Calu3 (cell line): ENCODE measurements around the gene PPP1R3F. TPM values are rescaled to one million over a fixed set of nuclear protein-coding genes. Genes with fewer than 3 reads are reported as not detected.

ENCODE experiments used
- BruUV-seq: library from RNA; stranded (reverse); fragments of 400-500 nt; replicated peaks from 2 replicates; lab custom pipeline; 2021; lab: Mats Ljungman, UMichigan
- CTCF ChIA-PET: fragments of 300-600 bp; sonication (Branson Sonifier 250); formaldehyde crosslinking; loops from one replicate; lab custom pipeline; 2022; ENCODE audit warnings: antibody characterized with exemption; lab: Charles Lee
- DNase-seq: peaks from one replicate; pipeline ENCODE4 v3.0.0; 2022
- H3K27ac Mint-ChIP-seq: one replicate; pipeline ENCODE4 v1.8.0; 2022; ENCODE audit warnings: mixed read lengths; ENCODE audit not compliant: unreplicated experiment
- H3K27me3 Mint-ChIP-seq: one replicate; pipeline ENCODE4 v1.8.0; 2022; ENCODE audit warnings: mixed read lengths; ENCODE audit not compliant: unreplicated experiment
- H3K36me3 Mint-ChIP-seq: one replicate; pipeline ENCODE4 v1.8.0; 2022; ENCODE audit warnings: mild to moderate bottlenecking, moderate library complexity, mixed read lengths; ENCODE audit not compliant: insufficient read depth, unreplicated experiment
- H3K4me1 Mint-ChIP-seq: one replicate; pipeline ENCODE4 v1.8.0; 2022; ENCODE audit warnings: mild to moderate bottlenecking, low read depth, mixed read lengths; ENCODE audit not compliant: unreplicated experiment
- H3K4me3 Mint-ChIP-seq: one replicate; pipeline ENCODE4 v1.8.0; 2022; ENCODE audit warnings: mild to moderate bottlenecking, low read depth, moderate library complexity, mixed read lengths; ENCODE audit not compliant: unreplicated experiment
- H3K9me3 Mint-ChIP-seq: one replicate; pipeline ENCODE4 v1.8.0; 2022; ENCODE audit warnings: low read depth, mixed read lengths; ENCODE audit not compliant: unreplicated experiment
- intact Hi-C: fragments of 100-400 bp; cut with micrococcal nuclease; formaldehyde crosslinking; loops from one replicate; pipeline ENCODE4 v1.10.0; 2022; ENCODE audit not compliant: unreplicated experiment
- total RNA-seq: library from RNA; stranded (reverse); gene quantifications from 2 replicates; pipeline ENCODE4 v1.2.3, GENCODE V29; 2022
- TF ChIP-seq, protein P1 (sequence below): fragments of 200-600 bp; IDR thresholded peaks from one replicate; pipeline ENCODE4 v1.8.0; 2022; ENCODE audit warnings: antibody characterized with exemption; ENCODE audit not compliant: unreplicated experiment

The PPP1R3F gene
- total RNA-seq, 1 experiment from 2014 or later, result 18.8 TPM

DNA sequence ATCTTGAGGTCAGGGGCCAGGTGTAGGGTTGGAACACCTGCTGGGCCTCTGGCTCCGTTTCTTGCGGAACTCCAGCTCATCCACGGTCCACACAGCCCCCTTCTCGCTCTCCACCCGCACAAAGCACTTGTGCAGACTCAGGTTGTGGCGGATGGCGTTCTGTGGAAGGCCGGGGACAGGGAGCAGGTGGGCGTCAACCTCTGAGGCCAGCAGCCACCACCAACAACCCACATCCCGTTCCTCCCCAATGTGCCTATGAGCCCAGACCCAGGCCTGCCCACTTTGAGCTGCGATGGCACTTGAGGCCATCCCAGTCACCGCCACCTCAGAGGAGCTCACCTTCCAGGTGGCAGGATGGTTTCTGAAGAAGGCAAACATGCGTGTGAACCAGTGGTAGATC is 18.3 kb upstream of the PPP1R3F start:
- H3K36me3 Mint-ChIP-seq, result peaks cover 24% of the 10 kb centered on the region
- H3K27ac Mint-ChIP-seq, result no peak overlapping the region

DNA sequence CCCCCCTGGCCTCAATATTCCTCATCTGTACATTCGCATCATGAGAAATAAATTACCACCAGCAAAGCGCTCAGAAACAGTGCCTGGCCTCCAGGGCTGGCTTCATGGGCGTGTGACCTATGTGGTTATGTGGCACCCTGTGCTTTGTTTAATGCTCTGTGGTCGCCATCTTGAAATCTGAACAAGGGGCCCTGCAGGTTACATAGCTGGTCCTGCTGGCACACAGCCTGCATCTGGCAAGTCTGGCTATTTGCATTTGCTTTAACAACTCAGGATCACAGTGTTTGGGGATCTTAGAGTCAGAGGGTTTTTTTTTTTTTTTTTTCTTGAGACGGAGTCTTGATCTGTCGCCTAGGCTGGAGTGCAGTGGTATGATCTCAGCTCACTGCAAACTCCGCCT is 15.0 kb upstream of the PPP1R3F start:
- TF ChIP-seq, protein P1, sequence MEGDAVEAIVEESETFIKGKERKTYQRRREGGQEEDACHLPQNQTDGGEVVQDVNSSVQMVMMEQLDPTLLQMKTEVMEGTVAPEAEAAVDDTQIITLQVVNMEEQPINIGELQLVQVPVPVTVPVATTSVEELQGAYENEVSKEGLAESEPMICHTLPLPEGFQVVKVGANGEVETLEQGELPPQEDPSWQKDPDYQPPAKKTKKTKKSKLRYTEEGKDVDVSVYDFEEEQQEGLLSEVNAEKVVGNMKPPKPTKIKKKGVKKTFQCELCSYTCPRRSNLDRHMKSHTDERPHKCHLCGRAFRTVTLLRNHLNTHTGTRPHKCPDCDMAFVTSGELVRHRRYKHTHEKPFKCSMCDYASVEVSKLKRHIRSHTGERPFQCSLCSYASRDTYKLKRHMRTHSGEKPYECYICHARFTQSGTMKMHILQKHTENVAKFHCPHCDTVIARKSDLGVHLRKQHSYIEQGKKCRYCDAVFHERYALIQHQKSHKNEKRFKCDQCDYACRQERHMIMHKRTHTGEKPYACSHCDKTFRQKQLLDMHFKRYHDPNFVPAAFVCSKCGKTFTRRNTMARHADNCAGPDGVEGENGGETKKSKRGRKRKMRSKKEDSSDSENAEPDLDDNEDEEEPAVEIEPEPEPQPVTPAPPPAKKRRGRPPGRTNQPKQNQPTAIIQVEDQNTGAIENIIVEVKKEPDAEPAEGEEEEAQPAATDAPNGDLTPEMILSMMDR, result no peak
- Mint-ChIP-seq H3K9me3 (no peaks in the 10 kb centered on the region), H3K36me3 (peaks cover 20% of the 10 kb centered on the region), H3K4me3 (no peak overlapping the region), H3K4me1 (no peaks in the 10 kb centered on the region), H3K27ac (no peak overlapping the region), H3K27me3 (peaks cover 13% of the 10 kb centered on the region)
- no TSS peak for BruUV-seq
- CTCF ChIA-PET, result no interaction called here
- no peak for DNase-seq
- intact Hi-C loops, result no loop called here

More for the DNA sequence above, 18.3 kb upstream of the PPP1R3F start:
- DNase-seq, result no peak
- Mint-ChIP-seq H3K9me3 (no peaks in the 10 kb centered on the region), H3K4me1 (no peaks in the 10 kb centered on the region), H3K4me3 (no peak overlapping the region), H3K27me3 (no peaks in the 10 kb centered on the region)
- TF ChIP-seq, protein P1, result no peak
- BruUV-seq, result no TSS peak
- CTCF ChIA-PET, result no interaction called here
- intact Hi-C loops, result no loop called here

DNA sequence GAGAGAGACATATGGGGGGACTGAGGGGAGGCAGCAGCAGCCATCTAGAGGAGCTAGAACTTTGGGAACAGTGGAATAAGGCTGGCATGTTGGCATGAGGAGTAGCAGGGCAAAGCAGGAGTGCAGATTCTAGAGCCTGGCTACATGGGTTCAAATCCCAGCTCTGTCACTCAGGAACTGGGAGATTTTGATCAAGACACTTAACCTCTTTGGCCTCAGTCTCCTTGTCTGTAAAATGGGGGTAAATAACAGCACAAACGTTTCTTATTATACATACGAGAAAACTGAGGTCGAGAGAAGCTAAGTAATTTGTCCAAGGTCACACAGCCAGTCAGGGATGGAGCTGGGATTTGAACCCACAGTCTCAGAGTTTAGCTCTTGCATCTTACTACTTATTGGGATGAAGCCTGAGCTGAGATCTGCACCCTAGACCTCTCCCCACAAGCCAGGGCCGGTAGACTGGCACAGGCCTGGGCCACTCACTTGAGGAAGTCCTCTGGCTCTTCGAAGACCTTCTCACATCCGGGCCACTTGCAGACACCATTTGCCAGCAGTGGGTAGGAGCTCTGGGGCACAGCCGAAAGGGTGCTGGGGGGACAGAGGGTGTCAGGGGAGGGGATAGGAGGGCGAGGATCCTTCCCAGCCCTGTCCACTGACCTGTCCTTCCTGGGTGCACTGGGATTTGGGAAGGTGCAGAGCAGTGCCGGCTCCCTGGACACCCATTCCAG is 13.2 kb upstream of the PPP1R3F start:
- CTCF ChIA-PET, result no interaction called here
- H3K4me3 Mint-ChIP-seq, result no peak overlapping the region
- H3K27ac Mint-ChIP-seq, result no peak overlapping the region
- no peaks in the 10 kb centered on the region for H3K9me3 Mint-ChIP-seq
- peaks cover 25% of the 10 kb centered on the region for H3K27me3 Mint-ChIP-seq
- no TSS peak for BruUV-seq
- no peaks in the 10 kb centered on the region for H3K4me1 Mint-ChIP-seq
- intact Hi-C loops, result no loop called here
- TF ChIP-seq, protein P1, result no peak
- no peak for DNase-seq
- H3K36me3 Mint-ChIP-seq, result peaks cover 17% of the 10 kb centered on the region

DNA sequence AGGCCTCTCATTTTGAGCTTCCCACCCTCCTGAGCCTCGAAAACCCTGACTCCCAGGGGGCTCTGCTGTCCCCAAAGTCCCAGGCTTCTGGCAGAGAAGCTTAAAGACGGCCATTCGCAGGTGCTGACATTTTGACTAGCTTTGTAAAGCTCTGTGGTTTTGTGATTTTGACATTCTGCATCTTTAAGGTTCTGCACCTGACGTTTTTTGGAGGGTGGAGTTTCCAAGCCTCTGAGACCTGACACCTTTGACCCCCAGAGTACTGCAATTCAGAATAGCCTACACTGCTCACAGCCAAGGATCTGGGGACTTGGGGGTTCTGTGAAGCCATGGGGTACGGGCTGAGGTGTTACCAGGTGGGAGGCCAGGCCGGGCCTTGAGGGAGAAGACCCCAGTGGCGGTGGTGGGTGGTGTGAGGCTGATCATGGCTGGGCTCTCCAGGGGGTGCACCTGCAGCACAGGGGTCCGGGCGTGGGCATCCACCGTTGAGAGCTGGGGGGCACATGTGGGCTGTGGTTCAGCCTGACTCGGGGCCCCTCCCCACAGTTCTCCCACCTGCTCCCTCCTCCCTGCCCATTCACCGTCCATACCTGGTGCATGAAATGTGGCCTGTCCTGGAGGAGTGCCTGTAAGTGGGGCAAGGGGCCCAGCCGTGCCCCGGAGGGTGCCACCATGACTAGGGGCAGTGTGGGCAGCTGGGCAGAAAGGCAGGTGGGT is 12.4 kb upstream of the PPP1R3F start:
- TF ChIP-seq, protein P1, result no peak
- Mint-ChIP-seq H3K36me3 (peaks cover 13% of the 10 kb centered on the region), H3K4me1 (no peaks in the 10 kb centered on the region), H3K27ac (no peak overlapping the region), H3K27me3 (peaks cover 33% of the 10 kb centered on the region), H3K4me3 (no peak overlapping the region), H3K9me3 (no peaks in the 10 kb centered on the region)
- DNase-seq, result no peak
- intact Hi-C loops, result no loop called here
- no TSS peak for BruUV-seq
- CTCF ChIA-PET, result no interaction called here
